Activated CD8-positive, alpha-beta memory T cell treated with anti-CD3 and anti-CD28 coated beads for 24 hours (primary cell): Measurements from ENCODE around the gene PDE4D.

Experiments used
- DNase-seq: peaks from one replicate; pipeline ENCODE4 v3.0.0-alpha.2; 2020

Gene PDE4D

DNA sequence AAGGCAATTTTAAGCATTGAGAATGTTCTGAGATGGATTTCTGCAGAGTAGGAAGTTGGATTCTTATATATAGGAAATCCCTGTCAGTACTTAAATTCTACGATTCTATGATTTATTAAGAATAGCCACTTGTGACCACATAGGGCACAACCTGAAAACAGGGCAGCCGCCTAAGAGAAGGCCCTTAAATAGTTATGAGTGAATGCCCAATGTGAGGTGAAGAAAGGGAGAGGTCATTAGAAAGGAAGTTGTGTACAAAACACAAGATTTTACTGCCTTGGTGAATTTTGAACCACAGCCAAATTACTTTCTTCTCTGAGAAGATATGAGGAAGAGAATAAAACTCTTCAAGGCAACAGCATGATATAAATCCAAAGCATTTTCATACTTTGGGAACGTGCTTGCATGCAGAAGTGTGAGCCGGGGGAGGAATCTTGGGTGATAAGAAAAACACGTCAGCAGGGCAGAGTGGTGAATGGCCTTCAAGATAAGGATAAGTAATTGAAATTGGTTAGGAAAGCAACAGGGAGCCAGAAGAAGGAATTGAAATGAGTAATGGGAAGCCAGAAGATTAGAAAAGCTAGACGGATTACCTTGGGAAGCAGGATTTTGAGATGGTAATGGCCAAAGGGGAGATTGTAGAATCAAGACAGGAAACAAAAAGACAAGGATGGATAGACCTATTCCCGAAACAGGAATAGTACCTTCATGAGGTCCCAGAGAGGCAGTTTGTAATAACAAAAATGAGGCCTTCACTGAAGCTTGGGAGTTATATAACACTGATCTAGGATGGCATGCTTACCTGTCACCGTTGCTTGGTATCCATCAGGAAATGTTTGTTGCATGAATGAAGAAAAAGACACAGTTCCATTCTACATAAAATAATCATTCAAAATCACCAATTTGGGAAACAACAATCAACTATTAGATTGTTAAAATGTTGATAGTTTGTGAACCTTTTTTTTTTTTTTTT, 244.3 kb downstream of the PDE4D start:
- DNase-seq, result no peak

DNA sequence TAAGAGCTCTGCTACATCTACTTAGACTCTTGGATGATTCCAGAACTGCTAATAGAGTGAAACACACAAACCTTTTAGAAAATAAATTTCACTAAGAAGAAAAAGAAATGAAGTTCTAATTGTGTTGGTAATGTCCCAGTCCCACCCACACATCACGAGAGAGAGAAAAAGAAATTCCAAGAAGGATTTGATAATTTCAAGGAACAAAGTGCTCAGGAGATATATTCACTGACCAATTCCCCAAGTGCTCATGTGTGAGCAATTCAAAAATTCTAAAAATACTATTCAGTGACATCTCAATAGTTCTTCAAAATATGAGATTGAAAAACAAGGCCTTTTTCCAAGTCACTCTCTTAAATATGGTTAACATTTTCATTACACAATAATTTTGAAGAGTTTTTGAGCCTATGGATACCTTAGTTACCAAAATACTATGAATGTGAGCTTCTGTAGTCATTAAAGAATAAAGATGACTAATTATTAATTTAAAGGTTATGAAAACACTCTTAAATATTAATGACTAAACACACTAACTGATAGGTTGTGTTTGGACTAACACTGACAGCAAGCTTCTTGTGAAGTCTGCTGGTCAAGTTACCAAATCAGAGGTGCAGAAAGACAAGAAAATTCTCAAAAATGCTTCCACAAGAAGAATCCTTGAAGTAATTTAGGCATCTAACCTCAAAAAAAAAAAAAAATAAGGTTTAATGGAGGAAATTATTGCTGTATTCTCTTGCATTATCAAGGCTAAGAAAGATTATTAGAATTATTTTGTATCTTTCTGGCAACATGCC, 245.3 kb downstream of the PDE4D start:
- no peak for DNase-seq

DNA sequence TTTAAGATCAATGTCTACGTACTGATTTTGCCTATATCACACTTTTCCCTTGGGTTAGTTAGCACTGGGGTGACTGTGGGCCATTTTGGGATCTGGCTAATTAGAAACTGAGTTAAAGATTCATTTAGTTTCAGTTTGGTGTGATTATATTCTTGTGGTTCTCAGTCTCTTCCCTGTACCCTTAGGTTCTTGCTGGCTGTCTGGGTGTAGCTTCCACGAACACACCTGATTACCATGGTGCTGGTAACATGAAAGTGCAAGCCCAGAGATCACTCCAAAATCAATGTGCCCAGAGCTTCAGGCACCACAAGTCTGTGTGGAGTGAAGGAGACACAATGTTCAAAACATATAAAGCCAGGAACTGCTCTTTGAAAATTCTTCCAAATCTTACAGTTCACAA, 248.1 kb downstream of the PDE4D start:
- DNase-seq, result no peak

DNA sequence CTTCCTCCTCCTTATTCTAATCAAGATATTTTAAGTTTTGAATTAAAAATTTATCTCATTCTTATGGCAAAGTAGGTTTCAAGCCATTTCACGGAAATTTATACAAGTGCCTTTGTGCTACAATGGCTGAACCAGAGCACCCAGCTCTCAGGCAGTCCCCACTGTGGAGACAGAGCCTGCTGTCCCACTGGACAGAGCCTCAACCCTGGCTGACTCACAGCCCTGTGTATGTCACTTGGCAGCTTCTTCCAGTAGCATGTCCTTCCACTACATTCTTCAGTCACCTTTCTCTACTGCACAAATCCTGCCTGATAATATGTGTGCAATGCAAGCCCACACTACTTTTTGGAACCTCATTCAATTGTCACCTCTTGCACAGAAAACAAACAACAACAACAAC, 253.1 kb downstream of the PDE4D start:
- no peak for DNase-seq

DNA sequence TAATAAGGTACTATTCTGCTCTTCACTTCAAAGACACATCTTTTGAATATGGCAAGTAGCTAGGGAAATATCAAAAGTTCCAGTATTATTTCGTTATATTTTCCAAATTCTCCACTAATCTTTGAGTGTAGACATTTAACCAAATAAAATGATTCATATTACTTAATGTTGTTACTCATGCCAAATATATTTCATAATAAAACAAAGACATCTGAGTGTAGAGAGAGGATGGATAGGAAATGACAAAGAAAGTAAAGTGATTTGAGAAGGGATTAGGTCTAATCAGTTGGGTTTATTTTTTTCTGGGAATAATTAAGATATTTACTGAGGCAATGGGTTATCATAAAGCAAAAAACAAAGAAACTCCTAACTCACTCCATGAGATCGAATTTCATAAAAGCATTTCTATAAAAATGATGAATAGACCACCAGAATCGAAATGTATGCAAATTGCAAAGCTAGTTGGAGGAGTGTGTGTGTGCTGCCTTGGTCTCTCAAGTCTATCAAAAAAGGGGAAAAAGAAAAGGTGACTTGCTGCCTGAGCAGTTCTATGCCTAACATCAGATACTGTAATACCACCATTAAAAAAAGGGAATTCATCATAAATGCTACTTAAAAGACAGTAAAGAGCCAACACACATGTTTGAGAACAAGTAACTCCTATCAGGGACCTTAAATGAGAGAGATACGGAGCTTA, 255.5 kb downstream of the PDE4D start:
- no peak for DNase-seq

DNA sequence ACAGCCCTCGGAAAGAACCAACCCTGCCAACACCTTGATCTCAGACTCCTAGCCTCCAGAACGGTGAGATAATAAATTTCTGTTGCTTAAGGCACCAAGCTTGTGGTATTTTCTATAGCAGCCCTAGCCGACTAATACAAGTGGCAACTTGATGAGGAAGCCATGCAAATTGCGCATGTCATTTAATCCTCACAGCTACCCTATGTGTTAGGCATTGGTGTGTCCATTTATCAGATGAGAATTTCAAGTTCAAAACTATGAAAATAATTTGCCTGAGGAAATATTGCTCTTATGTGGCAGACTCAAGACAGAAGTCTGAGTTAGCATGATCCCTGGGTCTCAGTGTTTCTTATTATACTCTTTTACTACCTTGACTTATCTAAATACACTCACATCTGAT, 264.0 kb downstream of the PDE4D start:
- DNase-seq, result no peak

DNA sequence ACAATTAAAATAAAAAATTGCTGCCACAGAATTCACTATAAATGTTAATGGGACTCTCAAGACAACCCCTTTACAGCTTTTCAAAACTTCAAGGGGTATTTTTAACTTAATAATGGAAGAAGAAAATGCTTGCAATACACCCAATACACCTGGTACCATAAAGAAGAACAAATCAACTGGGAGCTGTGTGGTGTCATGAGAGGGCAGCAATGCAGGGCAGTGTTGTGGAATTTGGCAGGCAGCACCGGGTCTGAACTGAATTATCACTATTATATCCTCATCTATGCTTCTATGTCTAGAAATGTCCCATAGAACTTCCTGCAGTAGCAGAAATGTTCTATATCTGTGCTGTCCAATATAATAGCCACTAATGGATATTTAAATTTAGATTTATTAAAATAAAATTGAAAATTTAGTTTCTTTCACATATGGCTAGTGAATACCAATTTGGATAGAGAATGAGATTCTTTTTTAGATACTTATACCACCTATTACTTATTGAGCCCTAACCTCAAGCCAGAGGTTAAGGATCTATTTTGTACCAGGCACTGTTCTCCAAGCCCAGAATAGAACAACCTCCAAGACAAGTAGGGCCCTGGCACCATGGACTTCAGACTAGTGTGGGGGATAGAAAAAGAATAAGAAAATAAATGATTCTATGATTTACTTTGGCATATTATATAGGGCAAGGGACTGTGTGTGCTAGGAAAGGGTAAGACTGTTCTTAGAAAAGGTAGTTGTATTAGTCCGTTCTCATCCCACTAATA, 265.3 kb downstream of the PDE4D start:
- DNase-seq, result no peak

DNA sequence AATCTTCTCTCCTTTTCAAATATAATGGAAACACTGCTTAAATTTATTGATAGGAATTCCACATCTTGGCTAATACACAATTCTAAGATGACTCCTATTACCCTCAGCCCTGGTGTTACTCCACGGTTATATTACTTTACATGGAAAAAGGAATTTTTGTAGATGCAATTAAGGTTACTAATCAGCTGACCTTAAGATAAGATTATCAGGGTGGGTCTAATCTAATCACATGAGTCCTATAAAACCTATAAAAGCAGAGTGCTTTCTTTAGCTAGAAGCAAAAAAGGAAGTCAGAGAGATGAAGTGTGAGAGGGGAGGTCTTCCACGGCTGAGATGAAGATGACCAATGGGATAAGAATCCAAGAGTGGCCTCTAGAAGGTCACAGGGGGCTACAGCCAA, 268.6 kb downstream of the PDE4D start:
- no peak for DNase-seq

DNA sequence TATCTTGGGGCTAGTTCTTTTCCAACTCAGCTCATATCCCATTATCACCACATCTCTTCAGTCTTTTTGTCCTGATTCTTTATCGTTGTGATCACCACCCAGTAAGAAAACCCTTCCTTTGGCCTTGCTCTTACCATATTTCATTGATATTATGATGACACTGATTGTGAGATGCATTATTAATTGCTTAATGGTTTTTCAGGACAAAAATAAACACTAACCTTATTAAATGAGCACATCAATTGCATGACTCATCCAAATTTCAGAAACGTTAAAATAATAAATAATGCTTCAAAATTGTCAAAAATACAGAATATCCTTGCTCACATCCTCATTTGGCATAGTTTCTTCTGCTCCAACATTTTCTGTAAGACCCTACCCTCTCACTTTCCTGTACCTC, 270.7 kb downstream of the PDE4D start:
- no peak for DNase-seq

DNA sequence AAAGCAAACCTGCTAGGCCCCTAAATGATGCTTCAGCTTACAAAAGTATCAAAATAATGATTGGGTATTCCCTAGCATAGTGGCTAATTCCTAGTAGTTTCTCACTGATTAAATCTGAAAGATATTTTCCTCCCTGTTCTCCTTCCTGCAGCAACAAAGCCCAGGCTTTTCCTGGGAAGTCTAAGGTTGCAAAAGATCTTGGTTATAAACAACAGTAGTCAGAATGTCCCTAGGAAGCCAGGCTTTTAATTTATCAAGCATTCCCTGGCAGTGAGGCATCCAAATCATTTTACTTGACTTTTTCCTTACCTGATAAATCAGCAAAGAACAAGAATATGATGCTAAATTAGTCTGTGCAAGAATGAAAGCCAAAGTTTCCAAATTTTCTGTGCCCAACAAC, 272.0 kb downstream of the PDE4D start:
- DNase-seq, result no peak

DNA sequence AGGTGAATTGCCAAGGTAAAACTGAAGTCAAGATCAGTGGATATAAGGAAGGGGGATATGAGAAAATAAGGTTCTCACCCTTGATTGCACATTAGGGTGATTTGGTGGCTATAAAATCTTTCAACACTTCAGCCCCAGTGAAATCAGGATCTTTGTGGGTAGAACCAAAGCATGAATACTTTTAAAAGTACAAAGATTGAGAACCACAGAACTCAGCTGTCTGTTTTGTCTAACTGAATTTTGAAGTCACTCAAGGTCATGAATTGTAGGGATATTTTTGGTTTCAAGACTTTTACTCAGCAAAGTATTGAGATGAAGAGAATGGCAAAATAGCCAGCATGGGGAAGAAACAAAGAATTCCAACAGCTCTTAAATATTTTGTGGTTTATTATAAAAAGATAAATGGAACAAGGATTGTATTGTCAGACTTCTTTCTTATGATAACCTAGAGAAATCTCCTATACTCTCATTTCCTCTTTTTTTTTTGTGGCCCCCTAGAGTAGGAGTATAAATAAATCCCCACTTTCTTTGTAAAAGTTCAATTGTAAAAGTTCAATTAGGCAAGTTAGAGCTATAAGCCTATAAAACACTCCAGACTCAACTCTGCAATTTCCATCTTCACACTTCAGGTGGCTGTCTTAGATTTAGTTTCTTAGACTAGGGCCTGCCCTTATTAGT, 272.9 kb downstream of the PDE4D start:
- DNase-seq, result no peak

DNA sequence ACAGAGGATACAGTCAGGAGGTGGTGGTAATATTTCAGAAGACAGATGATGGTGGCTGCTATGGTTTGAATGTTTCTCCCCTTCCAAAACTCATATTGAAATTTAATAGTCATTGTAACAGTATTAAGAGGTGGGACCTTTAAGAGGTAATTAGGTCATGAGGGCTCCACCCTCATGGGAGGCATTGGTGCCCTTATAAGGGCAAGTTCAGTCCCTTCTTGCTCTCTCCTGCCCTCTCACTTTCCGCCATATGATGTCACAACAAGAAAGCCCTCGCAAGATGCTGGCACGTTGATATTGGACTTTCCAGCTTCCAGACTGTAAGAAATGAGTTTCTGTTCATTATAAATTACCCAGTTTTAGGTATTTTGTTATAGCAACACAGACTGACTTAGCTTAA, 274.9 kb downstream of the PDE4D start:
- no peak for DNase-seq

DNA sequence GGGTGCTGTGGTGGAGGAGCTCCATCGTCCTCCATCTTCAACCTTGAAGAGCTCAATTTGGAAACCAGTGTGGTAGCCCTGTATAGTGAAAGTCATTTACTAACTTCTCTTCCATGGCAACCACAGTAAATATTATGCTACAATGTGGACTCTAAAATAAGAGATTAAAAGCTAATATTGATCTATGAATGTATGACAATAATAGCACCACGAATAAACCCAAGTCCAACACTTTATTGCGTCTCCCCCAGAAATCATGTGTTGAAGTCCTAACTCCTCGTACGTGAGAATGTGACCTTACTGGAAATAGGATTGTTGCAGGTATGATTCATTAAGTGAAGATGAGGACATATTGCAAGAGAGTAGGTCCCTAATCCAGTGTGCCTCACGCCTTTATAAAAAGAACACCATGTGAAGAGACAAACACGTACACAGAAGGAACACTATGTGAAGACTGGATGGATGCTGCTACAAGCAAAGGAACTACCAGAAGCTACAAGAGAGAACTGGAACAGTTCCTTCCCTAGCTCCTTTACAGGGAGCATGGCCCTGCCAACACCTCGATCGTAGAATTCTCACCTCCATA, 276.2 kb downstream of the PDE4D start:
- no peak for DNase-seq

DNA sequence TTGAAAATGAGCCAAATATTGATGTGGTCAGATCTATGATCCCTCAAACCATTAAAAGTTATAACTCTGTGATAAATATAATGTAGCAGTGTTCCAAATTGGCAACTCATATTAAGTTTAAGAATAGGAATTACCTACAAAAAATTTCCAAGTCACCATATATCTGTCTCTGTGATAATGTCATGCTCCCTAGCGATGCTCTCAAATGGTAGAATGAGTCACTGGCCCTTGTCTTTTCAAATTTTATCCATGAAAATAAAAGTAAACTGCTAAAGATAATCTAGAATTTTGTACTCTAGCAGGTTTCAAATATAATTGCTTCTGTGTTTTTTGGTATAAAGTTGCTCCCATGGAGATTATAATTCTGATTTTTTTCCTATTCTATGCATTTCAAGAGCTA, 277.1 kb downstream of the PDE4D start:
- DNase-seq, result no peak

DNA sequence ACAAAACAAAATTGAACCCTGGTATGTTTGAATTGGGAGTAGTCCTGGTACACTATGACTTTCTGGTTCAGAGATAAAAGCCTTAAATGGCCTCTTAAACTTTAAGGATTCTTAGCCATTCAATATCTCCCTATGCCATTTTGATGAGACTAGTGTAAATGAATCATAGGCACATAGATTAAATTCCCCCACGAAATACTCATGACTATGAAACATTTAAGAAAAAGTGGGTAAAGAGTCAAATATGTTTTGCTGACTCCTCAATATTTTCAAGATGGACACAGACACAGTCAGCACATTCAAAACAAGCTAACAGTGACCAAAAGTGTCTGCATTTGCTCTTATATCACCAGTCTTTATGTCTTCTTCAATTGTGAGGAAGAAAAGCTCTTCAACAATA, 278.3 kb downstream of the PDE4D start:
- no peak for DNase-seq

DNA sequence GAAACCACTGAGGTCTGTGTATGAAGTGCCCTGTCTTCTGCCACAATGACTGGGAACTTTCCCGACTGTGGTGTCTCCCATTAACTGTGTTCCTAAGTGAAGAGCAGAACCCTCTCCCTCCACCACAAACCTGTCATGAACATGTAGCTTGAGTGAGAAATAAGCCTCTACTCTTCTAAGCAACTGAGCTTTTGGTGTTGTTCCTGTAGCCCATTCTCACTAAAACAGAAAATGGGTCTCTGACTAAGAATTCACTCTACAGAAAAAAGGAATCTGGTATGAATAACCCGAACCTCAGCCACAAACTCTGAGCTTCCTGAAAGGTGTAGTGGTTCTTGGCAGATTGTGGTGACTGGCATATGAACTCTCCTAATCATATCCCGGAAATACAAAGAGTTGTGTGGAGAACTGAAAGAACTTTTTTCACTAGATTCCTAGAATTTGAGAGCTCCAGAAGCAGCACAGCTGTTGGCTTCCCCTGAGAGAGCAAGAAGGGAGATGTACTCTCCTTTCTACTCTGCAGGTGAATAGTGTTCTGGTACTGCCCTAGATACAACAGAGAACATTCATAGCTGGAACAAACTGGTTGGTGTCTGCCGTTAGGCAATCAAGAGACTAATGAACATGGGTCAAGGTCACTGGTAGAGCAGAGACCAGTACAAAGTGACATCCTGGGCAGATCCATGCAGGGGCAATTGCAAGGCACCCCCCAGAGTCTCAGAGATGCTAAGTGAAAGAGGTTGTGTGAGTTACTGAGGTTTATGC, 283.8 kb downstream of the PDE4D start:
- DNase-seq, result no peak

DNA sequence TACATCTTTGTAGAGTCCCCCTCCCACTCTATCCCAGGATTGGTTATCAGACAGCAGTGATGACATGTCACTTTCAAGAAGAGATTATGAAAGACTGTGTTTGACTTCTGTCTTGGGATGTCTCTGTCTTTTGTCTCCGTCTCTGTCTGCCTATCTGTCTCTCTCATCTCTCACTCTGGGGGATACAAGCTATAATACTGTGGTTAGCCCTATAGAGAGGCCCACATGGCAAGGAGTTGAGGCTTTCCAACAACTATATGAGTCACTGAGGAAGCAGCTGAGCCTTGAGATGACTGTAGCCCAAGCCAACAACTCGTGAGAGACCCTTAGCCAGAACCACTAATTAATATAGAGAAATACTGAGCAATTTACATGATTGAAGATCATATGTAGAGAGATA, 284.8 kb downstream of the PDE4D start:
- no peak for DNase-seq

DNA sequence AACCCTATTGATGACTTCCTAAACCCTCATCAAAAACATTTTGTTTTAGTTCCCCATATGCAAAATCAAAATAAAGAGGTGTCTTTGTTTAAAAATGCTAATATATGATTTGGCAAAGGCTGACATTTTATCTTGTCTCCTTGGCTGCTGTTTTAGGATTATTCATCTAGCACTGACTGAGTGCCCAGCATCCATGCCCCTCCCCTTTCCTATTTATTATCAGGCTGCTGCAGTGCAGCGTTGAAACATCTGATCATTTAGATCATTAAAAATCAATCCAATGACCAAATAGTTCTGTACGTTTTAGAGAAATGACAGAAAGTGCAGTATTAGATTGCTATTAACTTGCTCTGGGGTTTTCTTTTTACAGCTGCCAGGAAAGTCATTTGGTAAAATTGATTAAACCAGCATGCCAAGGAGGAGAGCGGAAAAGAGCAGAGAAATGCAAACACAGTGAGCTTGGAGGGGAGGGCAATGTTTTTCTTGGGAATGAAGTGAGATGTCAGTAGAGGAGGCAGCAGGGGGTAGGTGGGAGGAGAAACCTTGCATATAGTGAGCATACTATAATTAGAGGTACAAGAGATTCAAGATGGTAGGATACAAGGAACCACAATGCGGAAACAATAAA, 286.3 kb downstream of the PDE4D start:
- DNase-seq, result no peak

DNA sequence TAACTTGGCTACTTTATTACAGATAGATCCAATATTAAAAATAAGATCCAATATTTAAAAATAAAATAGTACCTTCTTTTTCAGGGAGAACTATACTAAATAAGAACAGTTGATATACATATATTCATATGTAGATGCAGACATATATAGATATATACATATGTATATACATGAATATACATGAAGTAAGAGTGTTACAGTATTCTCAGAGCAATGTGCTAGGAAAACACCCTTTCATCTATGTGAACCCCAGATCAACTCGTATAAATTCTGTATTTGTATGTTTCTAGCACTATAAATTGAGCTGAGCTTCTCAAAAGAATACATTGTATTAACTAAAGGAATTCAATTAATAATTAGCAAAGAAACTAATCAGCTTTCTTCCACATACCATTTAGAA, 287.6 kb downstream of the PDE4D start:
- no peak for DNase-seq

DNA sequence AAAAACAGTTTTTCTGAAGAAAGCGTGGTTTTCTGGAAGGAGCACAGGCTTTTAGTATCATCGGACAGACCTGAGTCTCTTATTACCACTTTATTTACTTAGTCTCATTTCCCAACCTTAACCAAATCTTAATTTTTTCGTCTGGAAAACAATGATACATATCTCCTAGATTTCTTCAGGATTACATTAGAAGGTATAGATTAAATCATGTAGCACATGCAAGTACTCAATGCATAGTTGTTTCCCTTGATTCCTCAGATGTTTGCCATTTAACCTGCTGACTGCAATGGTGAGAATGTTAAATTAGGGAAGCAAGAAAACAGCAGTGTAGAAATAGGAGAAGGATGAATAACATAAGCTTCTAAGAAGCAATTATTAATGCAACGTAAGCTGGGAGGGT, 289.4 kb downstream of the PDE4D start:
- DNase-seq, result no peak
